HG03575 (cell line): ENCODE results near the gene RBM45.
"Not testable (repeated sequence)": the region's sequence is repeated elsewhere in the genome, so short reads cannot be mapped to it uniquely, and the experiment has no call there.

ENCODE experiments used
- ATAC-seq: cut with Tn5 transposase; IDR thresholded peaks from one replicate; pipeline ENCODE4 v1.9.1; 2021; ENCODE audit not compliant: unreplicated experiment, insufficient number of reproducible peaks, low FRiP score; ENCODE audit errors: extremely low read depth

Gene RBM45

DNA sequence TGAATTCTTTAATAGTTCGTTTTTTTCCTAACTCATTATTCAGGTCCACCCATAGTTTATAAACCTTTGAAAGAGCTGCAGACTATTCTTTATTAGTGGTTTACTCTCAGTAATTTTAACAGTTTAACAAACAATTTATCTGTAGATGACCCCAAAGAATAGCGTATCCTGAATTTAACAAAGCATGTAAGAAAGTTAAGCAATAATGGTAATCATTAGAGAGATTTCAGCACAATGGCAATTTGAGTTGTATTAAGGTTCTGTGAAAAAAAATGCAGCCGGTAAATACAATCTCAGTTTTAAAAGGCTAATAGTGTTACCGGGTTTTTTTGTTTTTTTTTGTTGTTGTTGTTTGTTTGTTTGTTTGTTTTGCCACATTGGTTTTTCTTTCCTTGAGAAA is 40.3 kb downstream of the RBM45 start:
- ATAC-seq = no peak

DNA sequence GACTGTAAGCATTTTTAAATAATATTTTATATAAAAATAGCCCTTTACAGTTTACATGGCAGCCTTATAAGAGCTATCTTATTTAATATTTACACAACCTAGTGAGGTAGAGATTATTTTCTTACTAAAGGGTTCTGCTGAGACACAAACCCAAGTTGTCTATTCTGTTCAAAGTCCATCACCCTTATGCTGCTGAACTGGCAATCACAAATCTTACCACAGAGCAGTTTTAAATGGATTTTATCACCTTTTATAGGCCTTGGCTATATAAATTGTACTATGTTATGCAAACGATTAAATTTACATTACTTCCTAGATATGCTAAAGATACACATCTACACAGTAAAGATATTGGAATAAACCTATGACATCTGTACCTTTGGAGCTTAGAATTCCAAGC is 40.7 kb downstream of the RBM45 start:
- ATAC-seq = no peak

DNA sequence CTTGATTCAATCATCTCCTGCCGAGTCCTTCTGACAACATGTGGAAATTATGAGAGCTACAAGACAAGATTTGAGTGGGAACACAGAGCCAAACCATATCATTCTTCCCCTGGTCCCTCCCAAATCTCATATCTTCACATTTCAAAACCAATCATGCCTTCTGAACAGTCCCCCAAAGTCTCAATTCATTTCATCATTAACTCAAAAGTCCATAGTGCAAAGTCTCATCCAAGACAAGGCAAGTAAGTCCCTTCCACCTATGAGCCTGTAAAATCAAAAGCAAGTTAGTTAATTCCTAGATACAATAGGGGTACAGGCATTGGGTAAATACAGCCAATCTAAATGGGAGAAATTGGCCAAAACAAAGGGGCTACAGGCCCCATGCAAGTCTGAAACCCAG is 41.6 kb downstream of the RBM45 start:
- ATAC-seq = not testable (repeated sequence)

DNA sequence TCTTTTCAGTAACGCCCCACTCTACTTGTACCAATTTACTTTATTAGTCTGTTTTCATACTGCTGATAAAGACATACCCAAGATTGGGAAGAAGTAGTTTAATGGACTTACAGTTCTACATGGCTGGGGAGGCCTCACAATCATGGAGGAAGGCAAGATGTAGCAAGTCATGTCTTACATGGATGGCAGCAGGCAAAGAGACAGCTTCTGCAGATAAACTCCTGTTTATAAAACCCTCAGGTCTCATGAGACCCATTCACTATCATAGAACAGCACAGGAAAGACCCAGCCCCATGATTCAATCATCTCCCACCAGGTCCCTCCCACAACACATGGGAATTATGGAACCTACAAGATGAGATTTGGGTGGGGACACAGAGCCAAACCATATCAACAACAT is 43.3 kb downstream of the RBM45 start:
- no peak for ATAC-seq

DNA sequence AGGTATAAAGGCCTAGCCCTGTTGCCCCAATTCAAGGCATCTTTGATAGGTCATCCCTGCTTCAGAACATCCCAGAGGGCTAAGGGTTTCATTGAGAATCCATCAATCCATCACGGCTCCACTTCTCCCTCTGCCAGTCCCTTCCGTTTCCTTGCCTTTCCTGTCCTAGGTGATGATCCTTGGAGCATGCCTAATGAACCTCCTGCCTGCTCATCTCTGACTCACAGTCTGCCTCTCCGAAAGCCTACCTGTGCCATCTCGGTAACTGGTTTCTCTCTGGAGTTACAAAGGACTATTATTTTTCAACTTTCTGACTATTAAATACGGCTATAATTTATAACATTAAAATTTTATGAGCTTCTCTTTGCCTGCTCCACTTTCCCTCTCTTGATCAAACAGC is 45.3 kb downstream of the RBM45 start:
- ATAC-seq = no peak

DNA sequence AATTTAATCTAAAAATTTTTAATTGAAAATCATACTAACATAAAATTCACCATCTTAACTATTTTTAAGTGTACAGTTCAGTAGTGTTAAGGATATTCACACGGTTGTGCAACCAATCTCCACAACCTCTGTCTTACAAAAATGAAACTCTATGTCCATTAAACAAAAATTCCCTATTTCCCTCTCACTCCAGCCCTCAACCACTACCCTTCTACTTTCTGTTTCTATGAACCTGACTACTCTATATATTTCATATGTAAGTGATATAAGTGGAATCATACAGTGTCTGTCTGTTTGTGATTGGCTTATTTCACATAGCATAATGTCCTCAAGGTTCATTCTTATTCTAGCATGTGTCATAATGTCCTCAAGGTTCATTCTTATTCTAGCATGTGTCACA is 47.7 kb downstream of the RBM45 start:
- ATAC-seq = no peak

DNA sequence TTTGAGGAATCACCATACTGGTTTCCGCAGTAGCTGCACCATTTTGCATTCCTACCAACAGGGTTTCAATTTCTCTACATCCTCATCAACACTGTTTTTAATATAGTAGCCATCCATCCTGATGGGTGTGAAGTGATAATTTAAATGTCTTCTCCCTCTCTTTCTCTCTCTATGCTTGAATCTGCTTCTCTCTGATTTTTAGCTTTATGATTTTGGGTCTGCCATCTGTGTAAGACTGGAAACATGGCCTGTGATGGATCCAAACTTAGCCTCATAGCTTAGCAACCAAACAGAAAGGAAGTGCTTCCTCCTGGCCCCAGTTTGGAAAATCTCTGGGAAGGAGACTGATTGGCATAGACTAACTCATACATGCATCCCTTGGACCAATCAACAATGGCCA is 48.4 kb downstream of the RBM45 start:
- ATAC-seq = no peak

DNA sequence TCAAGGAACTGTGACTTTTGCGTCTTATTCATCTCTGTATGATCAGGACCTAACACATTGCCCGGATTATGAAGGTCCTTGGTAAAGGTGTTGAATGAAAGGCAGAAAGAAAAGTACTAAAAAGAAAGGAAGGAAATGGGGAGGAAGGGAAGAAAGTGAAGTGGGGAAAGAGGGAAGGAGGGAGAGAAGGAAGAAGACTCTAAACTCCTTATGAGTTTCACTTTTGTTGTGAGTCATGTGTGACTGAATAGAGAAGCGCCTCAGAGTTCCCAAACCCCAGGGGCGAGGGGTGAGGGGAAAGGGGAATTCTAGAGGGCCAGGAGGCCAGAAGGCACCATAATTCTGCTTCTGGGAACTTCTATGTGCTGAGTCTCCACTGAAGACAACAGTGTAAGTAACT is 51.2 kb downstream of the RBM45 start:
- ATAC-seq = no peak

DNA sequence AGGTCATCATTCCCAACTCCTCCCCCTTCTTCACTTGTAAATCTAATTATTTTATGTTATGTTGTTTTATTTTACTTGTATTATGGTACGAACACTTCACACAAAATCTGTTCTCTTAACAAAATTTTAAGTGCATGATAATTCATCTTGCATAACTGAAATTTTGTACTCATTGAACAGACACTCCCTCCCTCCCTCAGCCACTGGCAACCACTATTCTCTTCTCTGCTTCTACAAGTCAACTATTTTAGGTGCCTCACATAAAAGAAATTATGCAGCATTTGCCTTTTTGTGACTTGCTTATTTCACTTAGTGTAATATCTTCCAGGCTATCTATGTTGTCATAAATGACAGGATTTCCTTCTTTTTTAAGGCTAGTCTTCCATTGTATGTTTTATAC is 51.7 kb downstream of the RBM45 start:
- ATAC-seq = no peak

DNA sequence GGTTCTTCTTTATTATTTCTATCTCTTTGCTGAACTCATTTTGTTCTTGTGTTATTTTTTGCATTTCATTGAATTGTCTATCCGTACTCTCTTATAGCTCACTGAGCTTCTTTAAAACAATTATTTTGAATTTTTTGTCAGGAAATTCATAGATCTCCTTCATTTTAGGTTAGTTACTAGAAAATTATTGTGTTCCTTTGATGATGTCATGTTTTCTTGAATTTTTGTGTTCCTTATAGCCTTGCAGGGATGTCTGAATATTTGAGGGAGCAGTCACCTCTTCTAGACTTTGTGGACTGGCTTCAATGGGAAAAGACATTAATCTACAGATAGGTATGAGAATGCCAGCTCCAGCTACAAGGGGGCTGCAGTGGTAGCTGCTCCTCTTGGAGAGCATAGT is 61.4 kb downstream of the RBM45 start:
- ATAC-seq = no peak

DNA sequence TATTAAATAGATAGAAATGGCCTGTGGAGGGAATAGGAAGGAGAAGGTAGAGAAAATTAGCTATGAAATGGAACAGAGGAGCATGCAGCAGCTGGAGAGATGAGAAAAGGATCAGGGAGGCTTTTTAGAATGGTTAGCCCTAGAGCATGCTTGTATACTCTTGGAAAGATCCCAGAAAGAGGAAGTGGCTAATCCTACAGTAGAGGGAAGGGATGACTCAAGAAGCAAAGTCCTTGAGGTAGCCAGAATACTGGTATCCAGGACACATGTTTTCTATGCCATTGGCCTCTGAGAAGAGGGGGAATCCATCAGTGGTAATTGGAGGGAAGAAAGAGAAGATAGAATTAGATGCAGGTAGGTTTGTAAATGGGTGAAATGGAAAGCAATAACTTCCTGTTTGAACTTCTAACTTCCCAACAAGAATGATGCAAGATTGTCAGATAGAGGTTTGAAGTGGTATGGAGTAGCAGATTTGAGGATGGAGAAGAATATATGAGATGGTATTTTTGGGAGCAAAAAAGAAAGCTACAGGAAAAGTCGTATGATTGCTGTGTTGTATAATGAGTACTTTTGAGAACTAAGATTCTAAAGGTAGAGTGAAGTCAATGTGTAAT is 64.9 kb downstream of the RBM45 start:
- no peak for ATAC-seq
